ENCODE measurements around the gene BTBD9. TPM values are rescaled to one million over a fixed set of nuclear protein-coding genes. Genes with fewer than 3 reads are reported as not detected.
"Not testable (repeated sequence)": the region's sequence is repeated elsewhere in the genome, so short reads cannot be mapped to it uniquely, and the experiment has no call there.

The BTBD9 gene
- total RNA-seq, 1 donor from 2014 or later: 23.0 TPM

DNA sequence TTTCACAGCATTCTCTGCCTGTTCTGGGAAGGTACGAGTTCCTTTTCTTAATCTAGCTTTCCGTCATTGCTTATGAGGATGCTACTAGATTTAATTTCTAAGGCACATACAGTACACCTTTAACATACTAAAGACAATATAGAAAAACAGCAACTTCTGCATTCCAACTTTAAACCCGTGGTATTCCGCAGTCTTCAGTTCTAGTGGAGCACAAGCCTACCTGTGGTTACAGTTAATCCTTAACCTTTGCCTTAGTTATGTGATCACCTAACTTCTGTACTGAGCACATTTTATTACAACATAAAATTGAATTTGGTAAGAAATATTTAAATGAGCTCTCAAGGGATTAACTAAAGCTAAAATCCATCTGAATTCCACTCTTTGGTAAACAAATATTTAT is 289.5 kb downstream of the BTBD9 start:
- no peaks in the 10 kb centered on the region for H3K36me3 Mint-ChIP-seq
- peak overlapping the region; percentile 66 for H3K27ac Mint-ChIP-seq

DNA sequence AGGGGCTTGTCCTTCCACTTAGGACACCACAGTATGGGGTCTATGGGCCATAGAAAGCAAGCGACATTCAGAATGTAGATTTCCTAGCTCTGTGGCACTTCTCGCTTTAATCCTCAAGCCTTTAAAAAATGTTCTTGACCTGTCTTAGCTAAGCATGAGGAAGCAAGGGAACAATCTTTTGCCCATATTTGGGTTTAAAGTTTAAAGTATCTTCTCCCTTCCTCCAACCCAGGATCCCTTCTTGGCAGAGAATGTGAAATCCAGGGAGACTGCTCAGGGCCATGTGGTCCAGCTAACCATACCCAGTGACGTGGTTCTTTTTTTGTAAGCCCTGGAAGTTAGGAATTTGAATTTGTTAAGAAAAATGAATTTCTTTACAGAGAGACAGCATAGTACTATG is 289.9 kb downstream of the BTBD9 start:
- TF ChIP-seq, protein P1, sequence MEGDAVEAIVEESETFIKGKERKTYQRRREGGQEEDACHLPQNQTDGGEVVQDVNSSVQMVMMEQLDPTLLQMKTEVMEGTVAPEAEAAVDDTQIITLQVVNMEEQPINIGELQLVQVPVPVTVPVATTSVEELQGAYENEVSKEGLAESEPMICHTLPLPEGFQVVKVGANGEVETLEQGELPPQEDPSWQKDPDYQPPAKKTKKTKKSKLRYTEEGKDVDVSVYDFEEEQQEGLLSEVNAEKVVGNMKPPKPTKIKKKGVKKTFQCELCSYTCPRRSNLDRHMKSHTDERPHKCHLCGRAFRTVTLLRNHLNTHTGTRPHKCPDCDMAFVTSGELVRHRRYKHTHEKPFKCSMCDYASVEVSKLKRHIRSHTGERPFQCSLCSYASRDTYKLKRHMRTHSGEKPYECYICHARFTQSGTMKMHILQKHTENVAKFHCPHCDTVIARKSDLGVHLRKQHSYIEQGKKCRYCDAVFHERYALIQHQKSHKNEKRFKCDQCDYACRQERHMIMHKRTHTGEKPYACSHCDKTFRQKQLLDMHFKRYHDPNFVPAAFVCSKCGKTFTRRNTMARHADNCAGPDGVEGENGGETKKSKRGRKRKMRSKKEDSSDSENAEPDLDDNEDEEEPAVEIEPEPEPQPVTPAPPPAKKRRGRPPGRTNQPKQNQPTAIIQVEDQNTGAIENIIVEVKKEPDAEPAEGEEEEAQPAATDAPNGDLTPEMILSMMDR (IDR thresholded peaks at IDR 0.05; ENCODE audit: unreplicated experiment): no peak
- Mint-ChIP-seq H3K27ac (no peak overlapping the region), H3K36me3 (no peaks in the 10 kb centered on the region), H3K4me1 (peaks cover 15% of the 10 kb centered on the region), H3K4me3 (no peak overlapping the region), H3K27me3 (ENCODE audit: low read depth) (no peaks in the 10 kb centered on the region), H3K9me3 (no peaks in the 10 kb centered on the region)
- DNase-seq (ENCODE audit: low spot score in 2 of 2, unreplicated experiment in 2 of 2): no peak

More for the DNA sequence above, 289.5 kb downstream of the BTBD9 start:
- no peak for DNase-seq (ENCODE audit: low spot score in 2 of 2, unreplicated experiment in 2 of 2)
- no peaks in the 10 kb centered on the region for H3K27me3 Mint-ChIP-seq (ENCODE audit: low read depth)
- TF ChIP-seq, protein P1 (IDR thresholded peaks at IDR 0.05; ENCODE audit: unreplicated experiment): no peak
- peaks cover 15% of the 10 kb centered on the region for H3K4me1 Mint-ChIP-seq
- H3K9me3 Mint-ChIP-seq: no peaks in the 10 kb centered on the region
- H3K4me3 Mint-ChIP-seq: no peak overlapping the region

DNA sequence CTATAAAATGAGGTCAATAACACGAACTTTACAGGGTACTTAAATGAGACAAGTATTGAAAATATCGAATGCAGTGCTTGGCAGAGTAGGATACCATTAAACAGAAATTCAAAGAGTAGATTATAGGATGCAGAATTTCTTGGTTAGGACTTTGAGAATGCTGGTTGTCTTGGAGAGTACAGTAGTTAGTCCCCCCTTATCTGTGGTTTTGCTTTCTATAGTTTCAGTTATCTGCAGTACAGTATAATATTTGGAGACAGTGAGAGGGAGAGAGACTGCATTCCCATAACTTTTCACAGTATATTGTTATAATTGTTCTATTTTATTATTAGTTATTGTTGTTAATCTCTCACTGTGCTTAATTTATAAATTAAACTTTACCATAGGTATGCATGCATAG is 290.5 kb downstream of the BTBD9 start:
- H3K4me3 Mint-ChIP-seq: no peak overlapping the region
- H3K4me1 Mint-ChIP-seq: peaks cover 15% of the 10 kb centered on the region

DNA sequence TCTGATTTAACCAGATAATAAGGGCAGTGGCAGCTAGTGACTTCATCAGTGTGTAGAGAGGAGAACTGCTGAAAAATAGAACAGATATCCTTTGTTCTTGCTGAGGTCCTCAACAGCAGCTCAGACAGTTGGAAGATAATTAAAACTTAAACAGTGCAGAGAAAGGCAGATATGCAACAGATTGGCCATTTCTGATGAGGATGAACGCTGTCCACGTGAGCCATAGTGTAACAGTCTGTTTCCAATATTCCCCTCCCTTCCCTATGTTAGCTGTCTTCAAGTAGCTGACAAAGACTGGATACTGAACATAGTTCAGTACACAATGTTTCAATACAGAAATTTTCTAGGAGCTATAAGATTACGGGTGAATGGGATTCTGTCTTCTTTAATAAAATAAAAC is 291.4 kb downstream of the BTBD9 start:
- no peaks in the 10 kb centered on the region for H3K36me3 Mint-ChIP-seq
- DNase-seq (ENCODE audit: low spot score in 2 of 2, unreplicated experiment in 2 of 2): no peak
- H3K27ac Mint-ChIP-seq: no peak overlapping the region
- TF ChIP-seq, protein P1 (IDR thresholded peaks at IDR 0.05; ENCODE audit: unreplicated experiment): no peak
- peaks cover 15% of the 10 kb centered on the region for H3K4me1 Mint-ChIP-seq
- H3K27me3 Mint-ChIP-seq (ENCODE audit: low read depth): no peaks in the 10 kb centered on the region
- no peak overlapping the region for H3K4me3 Mint-ChIP-seq
- no peaks in the 10 kb centered on the region for H3K9me3 Mint-ChIP-seq

More for the DNA sequence above, 290.5 kb downstream of the BTBD9 start:
- TF ChIP-seq, protein P1 (IDR thresholded peaks at IDR 0.05; ENCODE audit: unreplicated experiment): no peak
- Mint-ChIP-seq H3K27me3 (ENCODE audit: low read depth) (no peaks in the 10 kb centered on the region), H3K36me3 (no peaks in the 10 kb centered on the region), H3K9me3 (no peaks in the 10 kb centered on the region), H3K27ac (no peak overlapping the region)
- DNase-seq (ENCODE audit: low spot score in 2 of 2, unreplicated experiment in 2 of 2): no peak

DNA sequence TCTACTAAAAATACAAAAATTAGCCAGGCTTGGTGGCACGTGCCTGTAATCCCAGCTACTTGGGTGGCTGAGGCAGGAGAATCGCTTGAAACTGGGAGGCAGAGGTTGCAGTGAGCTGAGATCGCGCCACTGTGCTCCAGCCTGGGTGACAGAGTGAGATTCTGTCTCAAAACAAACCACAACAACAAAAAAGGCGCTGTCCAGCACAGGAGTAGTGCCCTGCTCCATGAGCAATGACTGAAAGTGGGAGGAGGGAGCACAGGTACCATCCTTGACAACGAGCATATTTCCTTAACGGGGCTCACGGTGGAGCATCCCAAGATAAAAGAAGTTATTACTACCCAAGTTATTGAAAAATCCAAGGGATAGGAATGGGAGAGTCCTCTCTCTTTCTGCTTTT is 291.9 kb downstream of the BTBD9 start:
- H3K4me3 Mint-ChIP-seq; H3K27me3 Mint-ChIP-seq (ENCODE audit: low read depth); H3K9me3 Mint-ChIP-seq; H3K36me3 Mint-ChIP-seq; DNase-seq (ENCODE audit: low spot score in 2 of 2, unreplicated experiment in 2 of 2); H3K27ac Mint-ChIP-seq: not testable (repeated sequence)
- H3K4me1 Mint-ChIP-seq: peaks cover 11% of the 10 kb centered on the region

DNA sequence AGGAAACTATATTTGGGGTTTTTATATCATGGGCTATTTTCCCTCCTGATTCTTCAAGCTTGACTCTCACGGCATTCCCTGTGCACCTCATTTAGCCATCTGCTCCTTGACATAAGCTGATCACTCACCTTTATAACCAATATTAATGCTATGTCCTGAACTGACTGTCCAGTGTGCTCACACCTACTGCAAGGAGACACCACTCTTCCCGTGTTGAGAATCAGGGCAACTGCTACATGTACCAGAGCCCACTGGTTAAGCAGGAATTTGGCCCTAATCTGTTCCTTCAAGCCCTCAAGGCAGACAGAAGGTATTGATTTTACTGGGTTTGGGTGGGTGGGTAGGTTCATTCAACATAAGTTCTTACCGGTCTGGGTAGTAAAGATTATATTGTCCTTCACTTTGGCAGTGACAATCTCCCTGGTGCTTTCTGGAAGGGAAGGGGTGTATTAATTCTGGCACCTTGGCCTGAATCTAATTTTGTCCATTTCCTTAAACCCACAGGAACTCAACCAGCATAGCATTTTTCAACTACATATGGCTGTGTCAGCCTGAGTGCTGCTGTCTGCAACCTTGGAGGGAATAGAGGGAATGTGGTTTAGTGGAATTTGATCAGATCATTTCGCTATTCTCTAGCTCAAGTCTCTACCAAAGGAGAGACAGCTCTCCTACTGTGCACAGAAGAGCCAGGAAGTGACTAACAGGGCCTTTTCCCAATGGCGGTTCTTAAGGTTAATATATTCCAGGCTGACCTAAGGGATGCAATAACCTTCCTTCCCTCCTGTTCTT is 293.2 kb downstream of the BTBD9 start:
- Mint-ChIP-seq H3K9me3 (no peaks in the 10 kb centered on the region), H3K27ac (no peak overlapping the region)

More for the DNA sequence above, 293.2 kb downstream of the BTBD9 start:
- H3K27me3 Mint-ChIP-seq (ENCODE audit: low read depth): no peaks in the 10 kb centered on the region
- peaks cover 11% of the 10 kb centered on the region for H3K4me1 Mint-ChIP-seq
- TF ChIP-seq, protein P1 (IDR thresholded peaks at IDR 0.05; ENCODE audit: unreplicated experiment): no peak
- no peaks in the 10 kb centered on the region for H3K36me3 Mint-ChIP-seq
- no peak for DNase-seq (ENCODE audit: low spot score in 2 of 2, unreplicated experiment in 2 of 2)
- H3K4me3 Mint-ChIP-seq: no peak overlapping the region

All from mesothelial cell of epicardium (in vitro differentiated cells).